Astrocyte (in vitro differentiated cells and primary cell): ENCODE data around the gene EXO1. TPM values are rescaled to one million over a fixed set of nuclear protein-coding genes. Genes with fewer than 3 reads are reported as not detected.
"Not testable (repeated sequence)": the region's sequence is repeated elsewhere in the genome, so short reads cannot be mapped to it uniquely, and the experiment has no call there.

Source experiments
- DNase-seq: peaks from one replicate; pipeline ENCODE4 v3.0.0-alpha.2; 2010; ENCODE audit warnings: low read depth
- FAIRE-seq: peaks from 2 replicates; lab custom pipeline; 2011; peaks lifted over from hg19 to GRCh38; lab: Jason Lieb, UNC
- H2AFZ ChIP-seq: 2 replicates; pipeline ENCODE4 v1.6.0; 2012; ENCODE audit warnings: low read depth, low read length, inconsistent platforms
- H3K27ac ChIP-seq: 2 replicates; pipeline ENCODE4 v1.5.1; 2011; ENCODE audit warnings: low read depth, low read length, inconsistent platforms
- H3K27me3 ChIP-seq: 2 replicates; pipeline ENCODE4 v1.6.0; 2011; ENCODE audit warnings: low read length, inconsistent platforms; ENCODE audit not compliant: insufficient read depth
- H3K36me3 ChIP-seq: 2 replicates; pipeline ENCODE4 v1.5.1; 2011; ENCODE audit warnings: low read length, inconsistent platforms; ENCODE audit not compliant: insufficient read depth
- H3K4me1 ChIP-seq: 2 replicates; pipeline ENCODE4 v1.5.1; 2011; ENCODE audit warnings: low read length, inconsistent platforms; ENCODE audit not compliant: insufficient read depth
- H3K4me2 ChIP-seq: 2 replicates; pipeline ENCODE4 v1.6.0; 2012; ENCODE audit warnings: low read length, inconsistent platforms
- H3K4me3 ChIP-seq: 2 replicates; pipeline ENCODE4 v1.5.1; 2011; ENCODE audit warnings: low read depth, mild to moderate bottlenecking, low read length, inconsistent platforms; ENCODE audit not compliant: insufficient read depth
- H3K79me2 ChIP-seq: 2 replicates; pipeline ENCODE4 v1.6.0; 2012; ENCODE audit warnings: mild to moderate bottlenecking, low read length, inconsistent platforms; ENCODE audit not compliant: insufficient read depth
- H3K9ac ChIP-seq: 2 replicates; pipeline ENCODE4 v1.6.0; 2012; ENCODE audit warnings: mild to moderate bottlenecking, low read length, inconsistent platforms
- H3K9me3 ChIP-seq: 2 replicates; pipeline ENCODE4 v1.5.1; 2012; ENCODE audit warnings: low read depth, mild to moderate bottlenecking, low read length, inconsistent platforms; ENCODE audit not compliant: insufficient read depth
- H4K20me1 ChIP-seq: 2 replicates; pipeline ENCODE4 v1.6.0; 2012; ENCODE audit warnings: low read length, inconsistent platforms; ENCODE audit not compliant: insufficient read depth
- H3K27ac Mint-ChIP-seq: one replicate; pipeline ENCODE4 v1.8.0; 2021; ENCODE audit warnings: mild to moderate bottlenecking, mixed read lengths; ENCODE audit not compliant: unreplicated experiment
- H3K27me3 Mint-ChIP-seq: one replicate; pipeline ENCODE4 v1.8.0; 2021; ENCODE audit warnings: low read depth, mixed read lengths; ENCODE audit not compliant: unreplicated experiment
- H3K36me3 Mint-ChIP-seq: one replicate; pipeline ENCODE4 v1.8.0; 2021; ENCODE audit warnings: low read depth, mixed read lengths; ENCODE audit not compliant: unreplicated experiment
- H3K4me1 Mint-ChIP-seq: one replicate; pipeline ENCODE4 v1.8.0; 2021; ENCODE audit warnings: low read depth, mixed read lengths; ENCODE audit not compliant: unreplicated experiment
- H3K4me3 Mint-ChIP-seq: one replicate; pipeline ENCODE4 v1.8.0; 2021; ENCODE audit warnings: mild to moderate bottlenecking, moderate library complexity, mixed read lengths; ENCODE audit not compliant: unreplicated experiment
- H3K9me3 Mint-ChIP-seq: one replicate; pipeline ENCODE4 v1.8.0; 2021; ENCODE audit warnings: mild to moderate bottlenecking, mixed read lengths; ENCODE audit not compliant: unreplicated experiment
- CTCF ChIP-seq: IDR thresholded peaks from 2 replicates; pipeline ENCODE4 v1.5.1; 2011; ENCODE audit warnings: low read depth, mild to moderate bottlenecking, inconsistent platforms, low read length, moderate library complexity; ENCODE audit not compliant: insufficient read depth
- EZH2 ChIP-seq: IDR thresholded peaks from 2 replicates; pipeline ENCODE4 v1.6.1; 2012; ENCODE audit warnings: mild to moderate bottlenecking, low read length, inconsistent platforms; ENCODE audit not compliant: insufficient read depth
- total RNA-seq: library from RNA; stranded (reverse); gene quantifications from 2 replicates; pipeline ENCODE4 v1.2.1, GENCODE V29; 2021

Gene EXO1
- total RNA-seq, 1 donor from 2014 or later = 3.8 TPM

GRCh38 chr1:241802863-241803262 lies 45.1 kb upstream of the EXO1 start:
- Mint-ChIP-seq H3K36me3 (no peaks in the 10 kb centered on the region), H3K27me3 (no peaks in the 10 kb centered on the region), H3K9me3 (no peaks in the 10 kb centered on the region), H3K4me3 (no peak overlapping the region), H3K4me1 (no peaks in the 10 kb centered on the region), H3K27ac (no peak overlapping the region)
- FAIRE-seq (no peak), DNase-seq (no peak)
- no peaks in the 10 kb centered on the region for H3K27me3 ChIP-seq
- no peak overlapping the region for H2AFZ ChIP-seq
- TF ChIP-seq EZH2 (no peak), CTCF (no peak)
- no peak overlapping the region for H3K4me2 ChIP-seq
- no peaks in the 10 kb centered on the region for H3K9me3 ChIP-seq
- no peaks in the 10 kb centered on the region for H3K79me2 ChIP-seq
- no peaks in the 10 kb centered on the region for H4K20me1 ChIP-seq
- H3K9ac ChIP-seq = no peak overlapping the region
- H3K4me3 ChIP-seq = no peak overlapping the region
- no peaks in the 10 kb centered on the region for H3K36me3 ChIP-seq
- H3K27ac ChIP-seq = no peak overlapping the region
- no peaks in the 10 kb centered on the region for H3K4me1 ChIP-seq

GRCh38 chr1:241804706-241805105 lies 43.3 kb upstream of the EXO1 start:
- H3K27ac Mint-ChIP-seq, H3K4me1 Mint-ChIP-seq, H3K4me3 Mint-ChIP-seq, H3K27me3 ChIP-seq, H3K27ac ChIP-seq, H4K20me1 ChIP-seq, H3K4me1 ChIP-seq, H3K4me2 ChIP-seq, H3K9me3 Mint-ChIP-seq, H2AFZ ChIP-seq, H3K79me2 ChIP-seq, H3K36me3 ChIP-seq, H3K9ac ChIP-seq, H3K27me3 Mint-ChIP-seq, H3K4me3 ChIP-seq, DNase-seq, H3K9me3 ChIP-seq, FAIRE-seq, H3K36me3 Mint-ChIP-seq: not testable (repeated sequence)

GRCh38 chr1:241808265-241808664 lies 39.7 kb upstream of the EXO1 start:
- Histone ChIP-seq H3K9me3 (no peaks in the 10 kb centered on the region), H3K4me1 (no peaks in the 10 kb centered on the region), H2AFZ (no peak overlapping the region), H3K4me3 (no peak overlapping the region), H3K27ac (no peak overlapping the region), H3K9ac (no peak overlapping the region), H3K4me2 (no peak overlapping the region), H3K27me3 (no peaks in the 10 kb centered on the region), H3K79me2 (no peaks in the 10 kb centered on the region), H3K36me3 (no peaks in the 10 kb centered on the region), H4K20me1 (no peaks in the 10 kb centered on the region)
- H3K27ac Mint-ChIP-seq = no peak overlapping the region
- H3K4me1 Mint-ChIP-seq = no peaks in the 10 kb centered on the region
- H3K4me3 Mint-ChIP-seq = no peak overlapping the region
- H3K9me3 Mint-ChIP-seq = no peaks in the 10 kb centered on the region
- TF ChIP-seq CTCF = no peak
- no peak for TF ChIP-seq EZH2
- H3K27me3 Mint-ChIP-seq = no peaks in the 10 kb centered on the region
- no peaks in the 10 kb centered on the region for H3K36me3 Mint-ChIP-seq
- FAIRE-seq (no peak), DNase-seq (no peak)
